ENCODE results near the gene RAD54L2. TPM values are rescaled to one million over a fixed set of nuclear protein-coding genes. Genes with fewer than 3 reads are reported as not detected.
A peak's percentile ranks its signal among the peaks of the same experiment; 100 is the strongest.

The RAD54L2 gene
- total and polyA plus RNA-seq, 2 donors (not counting 1 experiment from before 2014, with no cell fraction given) = 5.5 to 17.2 TPM

DNA sequence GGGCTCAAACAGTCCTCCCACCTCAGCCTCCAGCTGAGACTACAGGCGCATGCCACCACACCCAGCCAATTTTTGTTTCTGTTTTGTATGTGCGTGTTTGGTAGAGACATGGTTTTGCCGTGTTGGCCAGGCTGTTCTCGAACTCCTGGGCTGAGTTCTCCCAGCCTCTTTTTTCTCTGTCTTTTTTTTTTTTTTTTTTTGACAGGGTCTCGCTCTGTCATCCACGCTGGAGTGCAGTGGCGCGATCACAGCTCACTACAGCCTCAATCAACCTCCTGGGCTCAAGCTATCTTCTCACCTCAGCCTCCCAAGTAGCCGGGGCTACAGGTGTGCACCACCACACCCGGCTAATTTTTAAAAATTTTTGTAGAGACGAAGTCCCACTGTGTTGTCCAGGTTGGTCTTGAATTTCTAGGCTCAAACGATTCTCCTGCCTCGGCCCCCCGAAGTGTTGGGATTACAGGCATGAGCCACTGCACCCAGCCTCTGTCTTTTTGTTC lies 37.8 kb upstream of the RAD54L2 start:
- Histone ChIP-seq H3K9ac (ENCODE audit: insufficient read depth, low read length) (no peak overlapping the region), H3K4me2 (ENCODE audit: extremely low read depth, insufficient read depth, low read length) (peak overlapping the region; percentile 74), H2AFZ (ENCODE audit: low read length) (peak overlapping the region; percentile 32), H3K36me3 (ENCODE audit: control insufficient read depth, insufficient read depth, low read length) (no peaks in the 10 kb centered on the region), H3K9me3 (ENCODE audit: control insufficient read depth, insufficient read depth, low read depth, low read length) (no peaks in the 10 kb centered on the region), H4K20me1 (ENCODE audit: control insufficient read depth, extremely low read depth, insufficient read depth, low read length) (no peaks in the 10 kb centered on the region), H3K27ac (ENCODE audit: insufficient read depth, low read length) (peak overlapping the region; percentile 69), H3K27me3 (ENCODE audit: control insufficient read depth, insufficient read depth, low read length) (no peaks in the 10 kb centered on the region), H3K4me3 (replicated peaks in 1 of 4; ENCODE audit: control extremely low read depth in 1 of 4, insufficient read depth in 1 of 4, low read depth in 3 of 4, low read length in 4 of 4) (peak overlapping the region in 3 of 4 experiments; percentile 14 to 51 (median 29)), H3K79me2 (ENCODE audit: control insufficient read depth, insufficient read depth, low read length) (peaks cover 24% of the 10 kb centered on the region), H3K4me1 (ENCODE audit: control insufficient read depth, extremely low read depth, insufficient read depth, low read length) (no peaks in the 10 kb centered on the region)
- DNase-seq (ENCODE audit: low read depth in 2 of 2) = no peak
- TF ChIP-seq, protein P1, sequence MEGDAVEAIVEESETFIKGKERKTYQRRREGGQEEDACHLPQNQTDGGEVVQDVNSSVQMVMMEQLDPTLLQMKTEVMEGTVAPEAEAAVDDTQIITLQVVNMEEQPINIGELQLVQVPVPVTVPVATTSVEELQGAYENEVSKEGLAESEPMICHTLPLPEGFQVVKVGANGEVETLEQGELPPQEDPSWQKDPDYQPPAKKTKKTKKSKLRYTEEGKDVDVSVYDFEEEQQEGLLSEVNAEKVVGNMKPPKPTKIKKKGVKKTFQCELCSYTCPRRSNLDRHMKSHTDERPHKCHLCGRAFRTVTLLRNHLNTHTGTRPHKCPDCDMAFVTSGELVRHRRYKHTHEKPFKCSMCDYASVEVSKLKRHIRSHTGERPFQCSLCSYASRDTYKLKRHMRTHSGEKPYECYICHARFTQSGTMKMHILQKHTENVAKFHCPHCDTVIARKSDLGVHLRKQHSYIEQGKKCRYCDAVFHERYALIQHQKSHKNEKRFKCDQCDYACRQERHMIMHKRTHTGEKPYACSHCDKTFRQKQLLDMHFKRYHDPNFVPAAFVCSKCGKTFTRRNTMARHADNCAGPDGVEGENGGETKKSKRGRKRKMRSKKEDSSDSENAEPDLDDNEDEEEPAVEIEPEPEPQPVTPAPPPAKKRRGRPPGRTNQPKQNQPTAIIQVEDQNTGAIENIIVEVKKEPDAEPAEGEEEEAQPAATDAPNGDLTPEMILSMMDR (conservative IDR thresholded peaks at IDR 0.05 in 1 of 2, IDR thresholded peaks at IDR 0.05 in 1 of 2; ENCODE audit: low read depth in 1 of 2, low read length in 2 of 2) = no peak
- no peak for TF ChIP-seq EZH2 (IDR thresholded peaks at IDR 0.05; ENCODE audit: low read length, missing control alignments)

DNA sequence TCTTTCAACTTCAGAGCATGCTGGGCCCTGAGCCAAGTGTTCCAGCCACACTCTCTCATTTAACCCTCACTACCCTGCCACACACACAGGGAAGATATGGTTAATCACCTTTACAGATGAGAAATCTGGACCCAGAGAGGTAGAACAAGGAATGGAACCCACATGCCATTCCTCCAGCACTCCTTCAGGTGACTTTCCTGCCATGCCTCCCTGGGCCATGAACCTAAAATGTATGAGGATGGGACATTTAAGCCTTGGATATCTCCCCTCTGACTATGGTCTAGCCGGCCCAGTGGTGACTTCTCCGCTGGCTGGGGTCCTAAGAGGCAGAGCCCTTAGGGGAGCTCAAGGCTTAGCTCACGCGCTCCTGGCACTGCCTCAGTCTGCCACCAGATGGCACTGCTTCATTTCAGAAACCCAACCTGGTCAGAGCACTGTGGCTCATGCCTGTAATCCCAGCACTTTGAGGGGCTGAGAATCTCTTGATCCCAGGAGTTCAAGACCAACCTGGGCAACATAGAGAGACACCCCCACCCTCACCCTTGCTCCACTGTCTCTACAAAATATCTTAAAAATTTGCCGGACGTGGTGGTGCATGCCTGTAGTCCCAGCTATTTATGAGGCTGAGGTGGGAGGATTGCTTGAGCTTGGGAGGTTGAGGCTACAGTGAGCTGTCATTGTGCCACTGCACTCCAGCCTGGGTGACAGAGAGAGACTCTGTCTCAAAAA lies 36.5 kb upstream of the RAD54L2 start:
- Histone ChIP-seq H3K9me3 (ENCODE audit: control insufficient read depth, insufficient read depth, low read depth, low read length) (no peaks in the 10 kb centered on the region), H3K36me3 (ENCODE audit: control insufficient read depth, insufficient read depth, low read length) (no peaks in the 10 kb centered on the region), H3K27me3 (ENCODE audit: control insufficient read depth, insufficient read depth, low read length) (no peaks in the 10 kb centered on the region), H4K20me1 (ENCODE audit: control insufficient read depth, extremely low read depth, insufficient read depth, low read length) (no peaks in the 10 kb centered on the region), H3K79me2 (ENCODE audit: control insufficient read depth, insufficient read depth, low read length) (peaks cover 13% of the 10 kb centered on the region), H3K27ac (ENCODE audit: insufficient read depth, low read length) (no peak overlapping the region), H3K9ac (ENCODE audit: insufficient read depth, low read length) (no peak overlapping the region), H3K4me3 (replicated peaks in 1 of 4; ENCODE audit: control extremely low read depth in 1 of 4, insufficient read depth in 1 of 4, low read depth in 3 of 4, low read length in 4 of 4) (no peak overlapping the region), H3K4me2 (ENCODE audit: extremely low read depth, insufficient read depth, low read length) (no peak overlapping the region), H2AFZ (ENCODE audit: low read length) (peak overlapping the region; percentile 54), H3K4me1 (ENCODE audit: control insufficient read depth, extremely low read depth, insufficient read depth, low read length) (no peaks in the 10 kb centered on the region)
- no peak for TF ChIP-seq EZH2 (IDR thresholded peaks at IDR 0.05; ENCODE audit: low read length, missing control alignments)
- TF ChIP-seq, protein P1 (conservative IDR thresholded peaks at IDR 0.05 in 1 of 2, IDR thresholded peaks at IDR 0.05 in 1 of 2; ENCODE audit: low read depth in 1 of 2, low read length in 2 of 2) = peak; percentile 95 to 96
- DNase-seq (ENCODE audit: low read depth in 2 of 2) = peak; percentile 57 to 77

DNA sequence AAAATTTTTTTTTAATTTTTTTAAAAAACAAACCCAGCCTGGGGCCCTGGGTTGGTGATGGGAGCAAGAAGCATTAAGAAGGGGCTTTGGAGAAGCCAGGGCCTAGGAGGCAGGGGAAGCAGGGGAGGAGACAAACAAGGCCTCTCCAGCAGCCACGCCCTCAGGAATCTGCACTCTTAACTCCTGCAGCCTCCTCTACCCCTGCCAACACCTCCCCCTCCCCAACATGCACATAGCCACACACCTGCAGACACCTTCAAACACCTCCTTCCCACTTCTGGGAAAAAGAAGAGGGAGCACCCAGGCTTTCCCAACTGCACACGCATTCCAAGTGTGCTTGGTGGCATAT lies 36.0 kb upstream of the RAD54L2 start:
- H3K4me2 ChIP-seq (ENCODE audit: extremely low read depth, insufficient read depth, low read length) = no peak overlapping the region
- H3K27me3 ChIP-seq (ENCODE audit: control insufficient read depth, insufficient read depth, low read length) = no peaks in the 10 kb centered on the region
- H3K9ac ChIP-seq (ENCODE audit: insufficient read depth, low read length) = no peak overlapping the region
- H3K4me1 ChIP-seq (ENCODE audit: control insufficient read depth, extremely low read depth, insufficient read depth, low read length) = no peaks in the 10 kb centered on the region
- DNase-seq (ENCODE audit: low read depth in 2 of 2) = no peak
- no peaks in the 10 kb centered on the region for H3K9me3 ChIP-seq (ENCODE audit: control insufficient read depth, insufficient read depth, low read depth, low read length)
- no peak overlapping the region for H2AFZ ChIP-seq (ENCODE audit: low read length)
- H4K20me1 ChIP-seq (ENCODE audit: control insufficient read depth, extremely low read depth, insufficient read depth, low read length) = no peaks in the 10 kb centered on the region
- no peak overlapping the region for H3K4me3 ChIP-seq (replicated peaks in 1 of 4; ENCODE audit: control extremely low read depth in 1 of 4, insufficient read depth in 1 of 4, low read depth in 3 of 4, low read length in 4 of 4)
- H3K36me3 ChIP-seq (ENCODE audit: control insufficient read depth, insufficient read depth, low read length) = no peaks in the 10 kb centered on the region
- peaks cover 10% of the 10 kb centered on the region for H3K79me2 ChIP-seq (ENCODE audit: control insufficient read depth, insufficient read depth, low read length)
- H3K27ac ChIP-seq (ENCODE audit: insufficient read depth, low read length) = no peak overlapping the region
- TF ChIP-seq, protein P1 (conservative IDR thresholded peaks at IDR 0.05 in 1 of 2, IDR thresholded peaks at IDR 0.05 in 1 of 2; ENCODE audit: low read depth in 1 of 2, low read length in 2 of 2) = no peak
- TF ChIP-seq EZH2 (IDR thresholded peaks at IDR 0.05; ENCODE audit: low read length, missing control alignments) = no peak
